ENCODE data around the gene SH2D1B.

DNA sequence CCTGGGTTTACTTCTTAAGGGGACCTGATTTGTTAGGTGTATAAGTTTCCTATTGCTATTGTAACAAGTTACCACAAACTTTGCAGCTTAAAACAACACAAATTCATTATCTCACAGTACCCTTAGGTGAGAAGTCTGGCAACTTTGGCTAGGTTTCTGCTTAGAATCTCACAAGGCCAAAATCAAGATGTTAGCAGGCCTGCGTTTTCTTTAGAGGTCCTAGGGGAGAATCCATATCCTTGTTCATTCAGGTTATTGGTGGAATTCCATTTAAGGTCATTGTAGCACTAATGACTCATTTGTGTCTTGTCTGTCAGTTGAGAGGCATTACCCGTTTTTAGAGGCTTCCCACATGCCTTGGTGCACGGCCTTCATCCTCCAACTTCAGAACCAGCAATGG is 8.2 kb upstream of the SH2D1B start:
- TF ChIP-seq, protein P1, sequence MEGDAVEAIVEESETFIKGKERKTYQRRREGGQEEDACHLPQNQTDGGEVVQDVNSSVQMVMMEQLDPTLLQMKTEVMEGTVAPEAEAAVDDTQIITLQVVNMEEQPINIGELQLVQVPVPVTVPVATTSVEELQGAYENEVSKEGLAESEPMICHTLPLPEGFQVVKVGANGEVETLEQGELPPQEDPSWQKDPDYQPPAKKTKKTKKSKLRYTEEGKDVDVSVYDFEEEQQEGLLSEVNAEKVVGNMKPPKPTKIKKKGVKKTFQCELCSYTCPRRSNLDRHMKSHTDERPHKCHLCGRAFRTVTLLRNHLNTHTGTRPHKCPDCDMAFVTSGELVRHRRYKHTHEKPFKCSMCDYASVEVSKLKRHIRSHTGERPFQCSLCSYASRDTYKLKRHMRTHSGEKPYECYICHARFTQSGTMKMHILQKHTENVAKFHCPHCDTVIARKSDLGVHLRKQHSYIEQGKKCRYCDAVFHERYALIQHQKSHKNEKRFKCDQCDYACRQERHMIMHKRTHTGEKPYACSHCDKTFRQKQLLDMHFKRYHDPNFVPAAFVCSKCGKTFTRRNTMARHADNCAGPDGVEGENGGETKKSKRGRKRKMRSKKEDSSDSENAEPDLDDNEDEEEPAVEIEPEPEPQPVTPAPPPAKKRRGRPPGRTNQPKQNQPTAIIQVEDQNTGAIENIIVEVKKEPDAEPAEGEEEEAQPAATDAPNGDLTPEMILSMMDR (IDR thresholded peaks at IDR 0.05; ENCODE audit: extremely low read depth in 1 of 2, insufficient read depth in 1 of 2, low read depth in 1 of 2, low read length in 2 of 2) = no peak
- TF ChIP-seq, protein P2, sequence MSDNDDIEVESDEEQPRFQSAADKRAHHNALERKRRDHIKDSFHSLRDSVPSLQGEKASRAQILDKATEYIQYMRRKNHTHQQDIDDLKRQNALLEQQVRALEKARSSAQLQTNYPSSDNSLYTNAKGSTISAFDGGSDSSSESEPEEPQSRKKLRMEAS (IDR thresholded peaks at IDR 0.05; ENCODE audit: insufficient read depth, insufficient read length) = no peak
- TF ChIP-seq EZH2 (IDR thresholded peaks at IDR 0.05; ENCODE audit: borderline replicate concordance, low read depth, low read length, severe bottlenecking) = no peak
